ENCODE results near the gene NFRKB.

The NFRKB gene

GRCh38 chr11:129853518-129854231, 41.7 kb downstream of the NFRKB start:
- H3K27ac ChIP-seq: peak overlapping the region; percentile 77
- TF ChIP-seq ZFX (IDR thresholded peaks at IDR 0.05; ENCODE audit: borderline replicate concordance): no peak
- TF ChIP-seq, protein P1, sequence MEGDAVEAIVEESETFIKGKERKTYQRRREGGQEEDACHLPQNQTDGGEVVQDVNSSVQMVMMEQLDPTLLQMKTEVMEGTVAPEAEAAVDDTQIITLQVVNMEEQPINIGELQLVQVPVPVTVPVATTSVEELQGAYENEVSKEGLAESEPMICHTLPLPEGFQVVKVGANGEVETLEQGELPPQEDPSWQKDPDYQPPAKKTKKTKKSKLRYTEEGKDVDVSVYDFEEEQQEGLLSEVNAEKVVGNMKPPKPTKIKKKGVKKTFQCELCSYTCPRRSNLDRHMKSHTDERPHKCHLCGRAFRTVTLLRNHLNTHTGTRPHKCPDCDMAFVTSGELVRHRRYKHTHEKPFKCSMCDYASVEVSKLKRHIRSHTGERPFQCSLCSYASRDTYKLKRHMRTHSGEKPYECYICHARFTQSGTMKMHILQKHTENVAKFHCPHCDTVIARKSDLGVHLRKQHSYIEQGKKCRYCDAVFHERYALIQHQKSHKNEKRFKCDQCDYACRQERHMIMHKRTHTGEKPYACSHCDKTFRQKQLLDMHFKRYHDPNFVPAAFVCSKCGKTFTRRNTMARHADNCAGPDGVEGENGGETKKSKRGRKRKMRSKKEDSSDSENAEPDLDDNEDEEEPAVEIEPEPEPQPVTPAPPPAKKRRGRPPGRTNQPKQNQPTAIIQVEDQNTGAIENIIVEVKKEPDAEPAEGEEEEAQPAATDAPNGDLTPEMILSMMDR (IDR thresholded peaks at IDR 0.05): no peak

DNA sequence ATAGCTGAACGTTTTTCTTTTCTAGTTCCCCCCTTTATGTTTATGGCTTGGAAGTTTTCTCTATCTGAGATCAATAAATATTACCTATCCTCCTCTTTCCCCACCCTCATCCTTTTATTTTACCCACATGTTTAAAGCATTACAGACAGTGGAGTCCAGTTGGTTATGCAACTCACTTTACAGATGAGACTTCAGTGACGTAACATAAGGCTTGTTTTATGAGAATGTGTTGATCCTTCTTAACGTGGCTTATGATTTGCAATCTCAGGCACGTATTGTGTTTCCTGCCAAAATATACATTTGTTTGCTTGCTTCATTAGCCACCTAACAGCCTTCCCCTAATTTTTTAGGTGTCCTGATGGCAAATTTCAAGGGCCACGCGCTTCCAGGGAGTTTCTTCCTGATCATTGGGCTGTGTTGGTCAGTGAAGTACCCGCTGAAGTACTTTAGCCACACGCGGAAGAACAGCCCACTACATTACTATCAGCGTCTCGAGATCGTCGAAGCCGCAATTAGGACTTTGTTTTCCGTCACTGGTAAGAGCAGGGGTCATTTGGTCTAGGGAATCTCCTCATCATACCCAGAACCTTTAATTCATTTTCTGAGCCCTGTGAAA, 43.1 kb downstream of the NFRKB start:
- TF ChIP-seq, protein P1 (IDR thresholded peaks at IDR 0.05): no peak
- TF ChIP-seq ZFX (IDR thresholded peaks at IDR 0.05; ENCODE audit: borderline replicate concordance): no peak
- H3K27ac ChIP-seq: peak overlapping the region; percentile 77

- TF ChIP-seq, protein P1 (IDR thresholded peaks at IDR 0.05): no peak
- no peak for TF ChIP-seq ZFX (IDR thresholded peaks at IDR 0.05; ENCODE audit: borderline replicate concordance)
- no peak overlapping the region for H3K27ac ChIP-seq
These were observed 45.8 kb downstream of the NFRKB start for GRCh38 chr11:129849447-129850130.

GRCh38 chr11:129847361-129847760, 48.0 kb downstream of the NFRKB start:
- peak overlapping the region; percentile 37; the same call in 1 of the 2 replicates for H3K27ac ChIP-seq

DNA sequence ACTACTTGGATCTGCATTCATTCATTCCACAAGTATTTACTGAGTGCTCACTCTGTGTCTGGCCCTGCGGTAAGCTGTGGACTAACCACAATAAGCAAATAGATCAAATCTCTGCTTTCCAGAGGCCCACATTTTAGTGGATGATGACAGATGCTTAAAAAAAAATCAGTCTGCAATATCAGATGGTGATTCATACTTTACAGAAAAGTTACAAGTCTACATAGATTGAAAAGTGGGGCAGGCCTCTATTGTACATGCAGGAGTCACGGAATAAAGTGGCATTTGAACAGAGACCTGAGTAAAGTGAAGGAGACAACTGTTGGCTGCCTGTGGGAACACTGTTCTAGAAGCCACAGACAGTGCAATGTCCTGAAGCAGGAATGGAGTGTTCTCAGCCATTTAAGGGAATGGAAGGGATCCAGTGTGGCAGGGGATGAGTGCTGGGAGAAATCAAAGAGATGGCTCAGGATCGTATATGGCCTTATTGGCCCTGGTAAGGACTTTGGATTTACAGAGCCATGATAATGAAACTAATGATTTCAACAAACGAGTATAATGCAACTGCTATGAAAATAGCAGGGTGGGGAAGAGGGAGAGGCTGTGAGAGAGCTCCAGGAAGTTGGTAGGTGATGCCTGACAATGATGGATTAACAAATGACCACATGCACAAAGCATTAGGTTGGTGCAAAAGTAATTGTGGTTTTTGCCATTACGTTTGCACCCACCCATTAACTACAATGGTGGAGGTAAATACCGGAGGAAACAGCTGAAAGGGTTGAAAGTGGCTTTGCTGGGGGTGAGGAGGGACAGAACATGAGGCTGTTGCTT, 48.7 kb downstream of the NFRKB start:
- H3K27ac ChIP-seq: peak overlapping the region; percentile 37; the same call in 1 of the 2 replicates
- TF ChIP-seq ZFX (IDR thresholded peaks at IDR 0.05; ENCODE audit: borderline replicate concordance): no peak
- TF ChIP-seq, protein P1 (IDR thresholded peaks at IDR 0.05): no peak
